ENCODE results near the gene PLGRKT.

- TF ChIP-seq CTCF (conservative IDR thresholded peaks at IDR 0.05; ENCODE audit: low read depth, low read length) = peak; percentile 27; the same call in 1 of the 2 replicates
- TF ChIP-seq EZH2 (IDR thresholded peaks at IDR 0.05; ENCODE audit: borderline replicate concordance, low read depth, low read length, poor library complexity, severe bottlenecking) = no peak
Measured at GRCh38 chr9:5321058-5321457, 116.7 kb downstream of the PLGRKT start.
